GM10266 (cell line): Measurements from ENCODE around the gene ARHGEF28.

Experiments
- DNase-seq: peaks from one replicate; pipeline ENCODE4 v3.0.0; 2012; ENCODE audit errors: extremely low spot score
- CTCF ChIP-seq: IDR thresholded peaks from 2 replicates; pipeline ENCODE4 v1.5.1; 2012; ENCODE audit warnings: mild to moderate bottlenecking, low read depth; ENCODE audit not compliant: control insufficient read depth, insufficient read depth; ENCODE audit errors: missing control alignments

ARHGEF28 gene

GRCh38 chr5:73592551-73592950 is 33.4 kb upstream of the ARHGEF28 start:
- no peak for TF ChIP-seq CTCF
- DNase-seq = no peak

DNA sequence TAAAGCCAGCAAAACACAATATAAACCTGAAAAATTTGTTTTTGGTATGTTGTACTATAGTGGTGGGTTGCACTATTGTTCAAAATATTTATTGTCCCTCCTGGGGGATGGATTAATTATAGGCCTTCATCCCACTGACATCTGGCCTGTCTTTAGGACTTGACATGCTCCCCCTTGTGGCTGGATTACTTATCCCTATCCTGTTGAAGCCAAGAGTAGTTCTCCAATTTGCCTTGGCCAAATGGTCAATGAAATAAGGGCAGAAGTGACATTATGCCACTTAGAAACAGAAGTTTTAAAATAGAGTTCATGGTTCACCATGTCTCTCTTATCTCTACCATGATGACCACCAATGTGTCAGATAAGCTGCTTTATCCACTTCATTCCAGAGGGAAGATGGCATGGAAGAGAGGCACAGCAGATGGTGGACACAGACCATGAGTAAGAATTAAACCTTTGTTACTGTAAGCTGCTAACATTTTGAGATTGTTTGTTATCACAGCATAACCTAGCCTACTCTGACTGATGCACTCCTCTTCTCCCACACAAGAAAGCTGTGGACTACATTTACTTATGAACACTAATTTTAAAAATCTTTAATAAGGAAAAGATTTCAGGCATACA is 29.2 kb upstream of the ARHGEF28 start:
- TF ChIP-seq CTCF = peak; percentile 53
- no peak for DNase-seq

DNA sequence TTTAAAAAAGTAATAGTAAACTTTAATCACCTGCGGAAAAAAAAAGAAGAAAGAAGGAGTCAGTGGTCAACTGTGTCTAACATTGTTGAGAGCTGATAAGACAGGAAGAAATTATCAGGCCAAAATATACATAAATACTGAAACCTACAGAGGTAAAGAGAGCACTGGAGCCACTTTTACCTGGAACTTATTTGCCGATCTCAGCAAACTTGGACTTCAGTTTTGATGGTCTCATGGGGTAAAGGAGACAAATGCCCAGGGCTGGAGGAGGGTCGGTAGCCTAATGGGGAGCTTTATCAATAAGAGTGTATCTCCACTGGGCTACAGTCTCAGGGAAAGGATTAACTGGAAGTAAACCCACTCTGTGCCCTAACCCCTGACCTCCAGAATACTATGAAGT is 26.6 kb upstream of the ARHGEF28 start:
- no peak for DNase-seq
- no peak for TF ChIP-seq CTCF

DNA sequence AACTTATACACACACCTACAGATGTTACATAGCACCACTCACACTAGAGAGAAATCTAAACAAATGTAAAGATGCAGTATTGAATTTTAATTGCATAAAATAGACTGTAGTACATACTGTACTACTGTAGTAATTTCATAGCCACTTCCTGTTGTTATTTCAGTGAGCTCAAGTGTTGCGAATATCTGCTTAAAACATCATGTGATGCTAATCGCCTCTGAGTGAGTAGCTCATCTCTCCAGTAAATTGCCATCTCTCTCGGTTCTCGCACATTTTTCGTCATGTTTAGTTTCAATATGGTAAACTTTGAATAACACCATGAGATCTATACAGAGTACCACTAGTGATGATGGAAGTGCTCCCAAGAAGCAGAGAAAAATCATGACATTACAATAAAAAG is 22.0 kb upstream of the ARHGEF28 start:
- no peak for TF ChIP-seq CTCF
- no peak for DNase-seq

GRCh38 chr5:73605223-73606087 is 20.5 kb upstream of the ARHGEF28 start:
- DNase-seq = no peak
- TF ChIP-seq CTCF = no peak

- DNase-seq = no peak
- no peak for TF ChIP-seq CTCF
These were observed 19.7 kb upstream of the ARHGEF28 start for GRCh38 chr5:73606206-73606753.

- no peak for DNase-seq
- no peak for TF ChIP-seq CTCF
These were observed 18.8 kb upstream of the ARHGEF28 start for GRCh38 chr5:73607228-73607627.
